Measurements from ENCODE around the gene CHRNE.

Gene CHRNE

DNA sequence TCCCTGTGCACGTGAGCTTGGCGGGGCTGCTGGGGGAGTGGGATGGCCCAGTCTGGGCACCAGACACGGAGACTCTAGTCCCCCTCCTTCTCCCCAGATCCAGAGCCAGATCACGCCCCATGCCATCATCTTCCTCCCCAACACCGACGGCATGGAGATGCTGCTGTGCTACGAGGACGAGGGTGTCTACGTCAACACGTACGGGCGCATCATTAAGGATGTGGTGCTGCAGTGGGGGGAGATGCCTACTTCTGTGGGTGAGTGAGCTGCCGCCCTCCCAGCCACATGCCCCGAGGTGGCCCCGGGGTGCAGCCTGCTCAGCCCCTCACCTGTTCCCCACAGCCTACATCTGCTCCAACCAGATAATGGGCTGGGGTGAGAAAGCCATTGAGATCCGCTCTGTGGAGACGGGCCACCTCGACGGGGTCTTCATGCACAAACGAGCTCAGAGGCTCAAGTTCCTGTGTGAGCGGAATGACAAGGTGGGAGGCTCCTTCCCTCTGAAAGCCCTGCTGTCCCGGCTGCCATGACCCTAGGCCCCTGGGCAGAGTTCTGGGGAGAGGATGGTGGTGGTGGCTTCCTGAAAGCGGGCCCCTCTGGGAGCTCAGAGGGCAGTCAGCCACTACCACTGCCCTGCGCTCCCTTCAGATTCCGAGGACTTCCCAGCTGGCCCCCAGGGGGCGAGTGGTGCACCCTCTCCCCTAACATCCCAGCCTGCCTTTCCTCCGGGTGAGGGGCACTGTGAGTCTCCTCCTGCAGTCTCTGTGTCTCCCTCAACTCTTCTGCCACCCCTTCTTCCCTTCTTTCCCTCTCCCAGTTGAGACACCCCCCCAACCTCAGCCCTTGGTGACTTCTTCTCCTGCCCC is 6.3 kb downstream of the CHRNE start:
- no peak overlapping the region for H3K27ac ChIP-seq (ENCODE audit: low read length)
- no peaks in the 10 kb centered on the region for H3K9me3 ChIP-seq (ENCODE audit: control insufficient read depth in 2 of 2, low read length in 2 of 2)
- H3K27me3 ChIP-seq (ENCODE audit: control insufficient read depth in 1 of 2, insufficient read depth in 2 of 2, low read length in 2 of 2) = peaks cover 21 to 31% of the 10 kb centered on the region in 2 donors
- H3K4me3 ChIP-seq (ENCODE audit: low read length in 2 of 2) = no peak overlapping the region
- no peak overlapping the region for H3K9ac ChIP-seq (ENCODE audit: low read length in 2 of 2)
- H3K36me3 ChIP-seq (ENCODE audit: control insufficient read depth in 2 of 2, insufficient read depth in 2 of 2, low read length in 2 of 2) = peaks cover 36 to 37% of the 10 kb centered on the region in 2 donors
- peaks cover 24% of the 10 kb centered on the region for H3K4me1 ChIP-seq (ENCODE audit: control insufficient read depth, insufficient read depth, low read length)

DNA sequence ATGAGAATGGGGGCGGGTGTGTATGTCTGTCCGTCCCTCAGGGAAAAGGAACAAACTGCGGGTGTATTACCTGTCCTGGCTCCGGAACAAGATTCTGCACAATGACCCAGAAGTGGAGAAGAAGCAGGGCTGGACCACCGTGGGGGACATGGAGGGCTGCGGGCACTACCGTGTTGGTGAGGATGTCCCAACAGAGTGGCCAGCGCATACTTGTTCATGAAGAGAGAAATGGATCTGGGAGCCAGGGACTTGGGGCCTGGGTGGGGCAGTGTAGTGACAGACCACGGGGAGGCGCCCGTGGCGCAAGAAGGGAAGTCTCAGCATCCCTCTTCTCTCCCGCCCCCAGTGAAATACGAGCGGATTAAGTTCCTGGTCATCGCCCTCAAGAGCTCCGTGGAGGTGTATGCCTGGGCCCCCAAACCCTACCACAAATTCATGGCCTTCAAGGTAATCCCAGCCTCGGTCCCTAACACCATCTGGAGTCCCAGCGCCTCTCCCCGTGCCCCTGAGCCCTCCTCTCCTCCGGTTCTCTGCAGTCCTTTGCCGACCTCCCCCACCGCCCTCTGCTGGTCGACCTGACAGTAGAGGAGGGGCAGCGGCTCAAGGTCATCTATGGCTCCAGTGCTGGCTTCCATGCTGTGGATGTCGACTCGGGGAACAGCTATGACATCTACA is 7.1 kb downstream of the CHRNE start:
- Histone ChIP-seq H3K4me3 (ENCODE audit: low read length in 2 of 2) (no peak overlapping the region), H3K27ac (ENCODE audit: low read length) (no peak overlapping the region), H3K27me3 (ENCODE audit: control insufficient read depth in 1 of 2, insufficient read depth in 2 of 2, low read length in 2 of 2) (peaks cover 19 to 24% of the 10 kb centered on the region in 2 donors), H3K9ac (ENCODE audit: low read length in 2 of 2) (no peak overlapping the region), H3K9me3 (ENCODE audit: control insufficient read depth in 2 of 2, low read length in 2 of 2) (no peaks in the 10 kb centered on the region), H3K36me3 (ENCODE audit: control insufficient read depth in 2 of 2, insufficient read depth in 2 of 2, low read length in 2 of 2) (peaks cover 41 to 45% of the 10 kb centered on the region in 2 donors), H3K4me1 (ENCODE audit: control insufficient read depth, insufficient read depth, low read length) (peaks cover 21% of the 10 kb centered on the region)

DNA sequence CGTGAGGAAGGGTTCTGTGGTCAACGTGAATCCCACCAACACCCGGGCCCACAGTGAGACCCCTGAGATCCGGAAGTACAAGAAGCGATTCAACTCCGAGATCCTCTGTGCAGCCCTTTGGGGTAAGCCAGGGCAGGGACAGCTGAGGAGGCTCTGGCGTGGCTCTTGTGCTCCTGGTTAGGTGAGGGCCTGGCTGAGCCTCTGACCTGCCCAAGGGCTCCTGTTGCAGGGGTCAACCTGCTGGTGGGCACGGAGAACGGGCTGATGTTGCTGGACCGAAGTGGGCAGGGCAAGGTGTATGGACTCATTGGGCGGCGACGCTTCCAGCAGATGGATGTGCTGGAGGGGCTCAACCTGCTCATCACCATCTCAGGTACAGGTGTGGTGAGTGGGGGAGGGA is 7.8 kb downstream of the CHRNE start:
- no peak overlapping the region for H3K4me3 ChIP-seq (ENCODE audit: low read length in 2 of 2)
- no peak overlapping the region for H3K27ac ChIP-seq (ENCODE audit: low read length)
- H3K36me3 ChIP-seq (ENCODE audit: control insufficient read depth in 2 of 2, insufficient read depth in 2 of 2, low read length in 2 of 2) = peaks cover 48 to 51% of the 10 kb centered on the region in 2 donors
- H3K9me3 ChIP-seq (ENCODE audit: control insufficient read depth in 2 of 2, low read length in 2 of 2) = no peaks in the 10 kb centered on the region
- H3K4me1 ChIP-seq (ENCODE audit: control insufficient read depth, insufficient read depth, low read length) = peaks cover 18% of the 10 kb centered on the region
- no peak overlapping the region for H3K9ac ChIP-seq (ENCODE audit: low read length in 2 of 2)
- H3K27me3 ChIP-seq (ENCODE audit: control insufficient read depth in 1 of 2, insufficient read depth in 2 of 2, low read length in 2 of 2) = peaks cover 12 to 17% of the 10 kb centered on the region in 2 donors

DNA sequence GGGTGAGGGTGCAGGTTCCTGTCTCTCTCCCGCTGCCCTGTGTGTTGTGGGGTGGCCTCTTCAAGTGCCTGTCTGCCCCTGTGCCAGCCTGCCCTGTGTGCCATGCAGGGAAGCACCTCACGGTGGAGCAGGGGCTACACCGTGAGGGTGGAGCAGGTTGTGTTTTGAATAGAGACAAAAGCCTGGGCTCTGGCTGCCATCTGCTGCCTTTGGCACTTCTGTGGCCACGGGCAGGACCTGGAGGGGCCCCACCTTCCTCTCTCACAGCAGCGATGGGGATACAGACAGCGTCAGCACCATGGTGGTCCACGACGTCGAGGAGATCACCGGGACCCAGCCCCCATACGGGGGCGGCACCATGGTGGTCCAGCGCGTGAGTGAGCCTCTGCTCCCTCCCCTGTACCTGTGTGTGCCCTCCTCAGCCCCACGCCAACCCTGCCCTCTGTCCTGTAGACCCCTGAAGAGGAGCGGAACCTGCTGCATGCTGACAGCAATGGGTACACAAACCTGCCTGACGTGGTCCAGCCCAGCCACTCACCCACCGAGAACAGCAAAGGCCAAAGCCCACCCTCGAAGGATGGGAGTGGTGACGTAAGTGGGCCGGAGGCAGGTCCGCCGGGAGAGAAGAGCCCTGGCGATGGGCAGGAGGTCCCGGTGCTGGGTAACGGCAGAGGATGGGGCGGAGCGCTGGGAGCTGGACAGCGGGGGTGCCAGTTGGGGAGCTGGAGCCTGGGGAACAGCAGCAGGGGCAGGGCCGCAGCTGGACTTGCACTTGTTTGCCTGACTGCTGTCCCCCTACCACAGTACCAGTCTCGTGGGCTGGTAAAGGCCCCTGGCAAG is 9.0 kb downstream of the CHRNE start:
- Histone ChIP-seq H3K4me1 (ENCODE audit: control insufficient read depth, insufficient read depth, low read length) (peaks cover 6% of the 10 kb centered on the region), H3K27ac (ENCODE audit: low read length) (no peak overlapping the region), H3K27me3 (ENCODE audit: control insufficient read depth in 1 of 2, insufficient read depth in 2 of 2, low read length in 2 of 2) (peaks cover 5% of the 10 kb centered on the region in 2 donors), H3K9ac (ENCODE audit: low read length in 2 of 2) (no peak overlapping the region), H3K4me3 (ENCODE audit: low read length in 2 of 2) (no peak overlapping the region), H3K9me3 (ENCODE audit: control insufficient read depth in 2 of 2, low read length in 2 of 2) (no peaks in the 10 kb centered on the region), H3K36me3 (ENCODE audit: control insufficient read depth in 2 of 2, insufficient read depth in 2 of 2, low read length in 2 of 2) (peaks cover 48 to 51% of the 10 kb centered on the region in 2 donors)

DNA sequence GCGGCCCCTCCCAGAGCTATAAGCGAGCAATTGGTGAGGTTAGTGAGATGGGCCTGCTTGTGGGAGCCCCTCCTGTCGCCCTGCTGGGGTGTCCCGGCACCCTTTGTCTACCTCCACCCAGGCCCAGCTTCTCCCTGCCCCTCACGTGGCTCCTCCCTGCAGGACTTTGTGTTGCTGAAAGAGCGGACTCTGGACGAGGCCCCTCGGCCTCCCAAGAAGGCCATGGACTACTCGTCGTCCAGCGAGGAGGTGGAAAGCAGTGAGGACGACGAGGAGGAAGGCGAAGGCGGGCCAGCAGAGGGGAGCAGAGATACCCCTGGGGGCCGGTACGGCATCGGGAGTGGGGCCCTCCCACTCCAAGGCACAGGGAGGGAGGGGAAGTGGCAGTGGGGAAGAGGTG is 9.6 kb downstream of the CHRNE start:
- Histone ChIP-seq H3K27me3 (ENCODE audit: control insufficient read depth in 1 of 2, insufficient read depth in 2 of 2, low read length in 2 of 2) (no peaks in the 10 kb centered on the region), H3K27ac (ENCODE audit: low read length) (no peak overlapping the region), H3K4me1 (ENCODE audit: control insufficient read depth, insufficient read depth, low read length) (no peaks in the 10 kb centered on the region), H3K4me3 (ENCODE audit: low read length in 2 of 2) (no peak overlapping the region), H3K36me3 (ENCODE audit: control insufficient read depth in 2 of 2, insufficient read depth in 2 of 2, low read length in 2 of 2) (peaks cover 48 to 51% of the 10 kb centered on the region in 2 donors), H3K9me3 (ENCODE audit: control insufficient read depth in 2 of 2, low read length in 2 of 2) (no peaks in the 10 kb centered on the region), H3K9ac (ENCODE audit: low read length in 2 of 2) (no peak overlapping the region)

- Histone ChIP-seq H3K4me1 (ENCODE audit: control insufficient read depth, insufficient read depth, low read length) (no peaks in the 10 kb centered on the region), H3K9ac (ENCODE audit: low read length in 2 of 2) (no peak overlapping the region), H3K36me3 (ENCODE audit: control insufficient read depth in 2 of 2, insufficient read depth in 2 of 2, low read length in 2 of 2) (peaks cover 48 to 51% of the 10 kb centered on the region in 2 donors), H3K27ac (ENCODE audit: low read length) (no peak overlapping the region), H3K9me3 (ENCODE audit: control insufficient read depth in 2 of 2, low read length in 2 of 2) (no peaks in the 10 kb centered on the region), H3K27me3 (ENCODE audit: control insufficient read depth in 1 of 2, insufficient read depth in 2 of 2, low read length in 2 of 2) (no peaks in the 10 kb centered on the region), H3K4me3 (ENCODE audit: low read length in 2 of 2) (no peak overlapping the region)
Measured at GRCh38 chr17:4892499-4893221, 10.2 kb downstream of the CHRNE start.

- peaks cover 50 to 51% of the 10 kb centered on the region in 2 donors for H3K36me3 ChIP-seq (ENCODE audit: control insufficient read depth in 2 of 2, insufficient read depth in 2 of 2, low read length in 2 of 2)
- H3K27ac ChIP-seq (ENCODE audit: low read length) = no peak overlapping the region
- H3K9ac ChIP-seq (ENCODE audit: low read length in 2 of 2) = no peak overlapping the region
- no peak overlapping the region for H3K4me3 ChIP-seq (ENCODE audit: low read length in 2 of 2)
- no peaks in the 10 kb centered on the region for H3K9me3 ChIP-seq (ENCODE audit: control insufficient read depth in 2 of 2, low read length in 2 of 2)
- H3K4me1 ChIP-seq (ENCODE audit: control insufficient read depth, insufficient read depth, low read length) = no peaks in the 10 kb centered on the region
- H3K27me3 ChIP-seq (ENCODE audit: control insufficient read depth in 1 of 2, insufficient read depth in 2 of 2, low read length in 2 of 2) = no peaks in the 10 kb centered on the region
Measured at GRCh38 chr17:4891411-4892410, 11.2 kb downstream of the CHRNE start.

GRCh38 chr17:4887581-4887980 is 15.3 kb downstream of the CHRNE start:
- Histone ChIP-seq H3K4me3 (ENCODE audit: low read length in 2 of 2) (no peak overlapping the region), H3K9ac (ENCODE audit: low read length in 2 of 2) (no peak overlapping the region), H3K27ac (ENCODE audit: low read length) (no peak overlapping the region), H3K4me1 (ENCODE audit: control insufficient read depth, insufficient read depth, low read length) (no peaks in the 10 kb centered on the region), H3K9me3 (ENCODE audit: control insufficient read depth in 2 of 2, low read length in 2 of 2) (no peaks in the 10 kb centered on the region), H3K36me3 (ENCODE audit: control insufficient read depth in 2 of 2, insufficient read depth in 2 of 2, low read length in 2 of 2) (peaks cover 45 to 47% of the 10 kb centered on the region in 2 donors), H3K27me3 (ENCODE audit: control insufficient read depth in 1 of 2, insufficient read depth in 2 of 2, low read length in 2 of 2) (no peaks in the 10 kb centered on the region)

- H3K4me1 ChIP-seq (ENCODE audit: control insufficient read depth, insufficient read depth, low read length) = no peaks in the 10 kb centered on the region
- no peaks in the 10 kb centered on the region for H3K27me3 ChIP-seq (ENCODE audit: control insufficient read depth in 1 of 2, insufficient read depth in 2 of 2, low read length in 2 of 2)
- no peak overlapping the region for H3K9ac ChIP-seq (ENCODE audit: low read length in 2 of 2)
- H3K4me3 ChIP-seq (ENCODE audit: low read length in 2 of 2) = no peak overlapping the region
- H3K36me3 ChIP-seq (ENCODE audit: control insufficient read depth in 2 of 2, insufficient read depth in 2 of 2, low read length in 2 of 2) = peaks cover 42 to 47% of the 10 kb centered on the region in 2 donors
- no peaks in the 10 kb centered on the region for H3K9me3 ChIP-seq (ENCODE audit: control insufficient read depth in 2 of 2, low read length in 2 of 2)
- no peak overlapping the region for H3K27ac ChIP-seq (ENCODE audit: low read length)
Measured at GRCh38 chr17:4886830-4887229, 16.1 kb downstream of the CHRNE start.
